Mesenchymal stem cell (in vitro differentiated cells and primary cell): ENCODE data around the gene CHADL.

Source experiments
- DNase-seq: peaks from one replicate; pipeline ENCODE4 v3.0.0-alpha.2; 2013
- H2AFZ ChIP-seq: one replicate; pipeline ENCODE4 v1.6.1; 2013; ENCODE audit warnings: low read depth, mild to moderate bottlenecking, control low read depth, inconsistent platforms, low read length, moderate library complexity
- H2AK5ac ChIP-seq: 2 replicates; pipeline ENCODE4 v1.6.1; 2013; ENCODE audit warnings: low read length, moderate library complexity, mild to moderate bottlenecking, inconsistent platforms; ENCODE audit not compliant: severe bottlenecking
- H2BK120ac ChIP-seq: one replicate; pipeline ENCODE4 v1.6.1; 2013; ENCODE audit warnings: low read depth, mild to moderate bottlenecking, inconsistent platforms, low read length, moderate library complexity
- H2BK12ac ChIP-seq, 2 experiments: one replicate each; pipeline ENCODE4 v1.6.1; 2013; ENCODE audit warnings: inconsistent platforms in 2 of 2, low read length in 2 of 2, mild to moderate bottlenecking in 2 of 2, moderate library complexity in 2 of 2, control low read depth in 1 of 2
- H2BK15ac ChIP-seq: one replicate; pipeline ENCODE4 v1.6.1; 2013; ENCODE audit warnings: mild to moderate bottlenecking, low read depth, inconsistent platforms; ENCODE audit not compliant: poor library complexity, severe bottlenecking
- H2BK5ac ChIP-seq: 2 replicates; pipeline ENCODE4 v1.6.1; 2013; ENCODE audit warnings: low read depth, mild to moderate bottlenecking, low read length, control low read depth, inconsistent platforms; ENCODE audit not compliant: poor library complexity, severe bottlenecking
- H3K14ac ChIP-seq, 2 experiments: one replicate each; pipeline ENCODE4 v1.6.1; 2013; ENCODE audit warnings: inconsistent platforms in 2 of 2, low read length in 2 of 2, control low read depth in 1 of 2, mild to moderate bottlenecking in 1 of 2, moderate library complexity in 1 of 2
- H3K18ac ChIP-seq, 2 experiments: one replicate each; pipeline ENCODE4 v1.6.1; 2013; ENCODE audit warnings: inconsistent platforms in 2 of 2, low read length in 2 of 2, control low read depth in 1 of 2, low read depth in 1 of 2, mild to moderate bottlenecking in 1 of 2
- H3K23ac ChIP-seq, 2 experiments: one replicate each; pipeline ENCODE4 v1.6.1; 2013; ENCODE audit warnings: inconsistent platforms in 2 of 2, low read length in 2 of 2, mild to moderate bottlenecking in 2 of 2, moderate library complexity in 2 of 2, control low read depth in 1 of 2
- H3K27ac ChIP-seq: 2 replicates; pipeline ENCODE4 v1.5.1; 2013; ENCODE audit warnings: mild to moderate bottlenecking, moderate library complexity, low read length, control low read depth, inconsistent platforms; ENCODE audit not compliant: poor library complexity, severe bottlenecking
- H3K27me3 ChIP-seq, 2 experiments: 2 replicates each; pipeline versions ENCODE4 v1.6.1 to v1.7.0; 2013; ENCODE audit warnings: low read length in 2 of 2, mild to moderate bottlenecking in 2 of 2, moderate library complexity in 2 of 2, control low read depth in 1 of 2, inconsistent platforms in 1 of 2; ENCODE audit not compliant: control insufficient read depth in 1 of 2, insufficient read depth in 1 of 2
- H3K36me3 ChIP-seq, 2 experiments: 2 replicates each; pipeline versions ENCODE4 v1.6.1 to v1.7.0; 2013; ENCODE audit warnings: low read length in 2 of 2, control low read depth in 1 of 2, inconsistent platforms in 1 of 2, low read depth in 1 of 2, mild to moderate bottlenecking in 1 of 2; ENCODE audit not compliant: insufficient read depth in 2 of 2, control insufficient read depth in 1 of 2
- H3K4ac ChIP-seq, 2 experiments: one replicate each; pipeline ENCODE4 v1.6.1; 2013; ENCODE audit warnings: inconsistent platforms in 2 of 2, low read length in 2 of 2, mild to moderate bottlenecking in 2 of 2, moderate library complexity in 2 of 2, control low read depth in 1 of 2, low read depth in 1 of 2
- H3K4me1 ChIP-seq: 2 replicates; pipeline ENCODE4 v1.6.1; 2013; ENCODE audit warnings: low read depth, low read length, control low read depth; ENCODE audit not compliant: control insufficient read depth, insufficient read depth
- H3K4me2 ChIP-seq: 2 replicates; pipeline ENCODE4 v1.6.1; 2013; ENCODE audit warnings: low read length, mild to moderate bottlenecking, inconsistent platforms; ENCODE audit not compliant: poor library complexity, severe bottlenecking
- H3K4me3 ChIP-seq, 2 experiments: 2 replicates each; pipeline versions ENCODE4 v1.5.1 to v1.7.0; 2013; ENCODE audit warnings: low read length in 2 of 2, mild to moderate bottlenecking in 2 of 2, control low read depth in 1 of 2, low read depth in 1 of 2; ENCODE audit not compliant: insufficient read depth in 1 of 2
- H3K79me1 ChIP-seq: replicated peaks from 2 replicates; pipeline ENCODE4 v1.6.1; 2013; ENCODE audit warnings: mild to moderate bottlenecking, control low read depth, low read length, inconsistent platforms; ENCODE audit not compliant: poor library complexity, severe bottlenecking
- H3K9ac ChIP-seq: 2 replicates; pipeline ENCODE4 v1.7.0; 2013; ENCODE audit warnings: mild to moderate bottlenecking, low read length, moderate library complexity
- H3K9me3 ChIP-seq: 2 replicates; pipeline ENCODE4 v1.7.0; 2013; ENCODE audit warnings: mild to moderate bottlenecking, low read length; ENCODE audit not compliant: control insufficient read depth
- H4K8ac ChIP-seq: one replicate; pipeline ENCODE4 v1.6.1; 2013; ENCODE audit warnings: inconsistent platforms, mild to moderate bottlenecking, low read length, moderate library complexity
- H4K91ac ChIP-seq: one replicate; pipeline ENCODE4 v1.6.1; 2013; ENCODE audit warnings: mild to moderate bottlenecking, low read length, inconsistent platforms
- WGBS: methylation state at CpG from one replicate; pipeline ENCODE4 v1.1.7; 2013; ENCODE audit warnings: mixed read lengths; 5-methylcytosine and 5-hydroxymethylcytosine counted together

CHADL gene

GRCh38 chr22:41204992-41205900 lies 35.5 kb downstream of the CHADL start, which contains the start of gene L3MBTL2:
TSS of gene L3MBTL2 (plus strand) at chr22:41205312. CDS start at chr22:41205363, 51 bp downstream.
- Histone ChIP-seq H2BK15ac (no peak within 1 kb of the TSS), H3K79me1 (peaks cover 16% of the 10 kb centered on the region), H2BK12ac (no peak within 1 kb of the TSS), H2BK120ac (no peak within 1 kb of the TSS), H3K9ac (peak within 1 kb of the TSS; percentile 97), H4K8ac (peak within 1 kb of the TSS; percentile 78), H4K91ac (peak within 1 kb of the TSS; percentile 64), H3K14ac (peak within 1 kb of the TSS in 1 of 2 experiments; percentile 82), H3K4me3 (peak within 1 kb of the TSS; percentile 72 to 90), H3K27ac (peak within 1 kb of the TSS; percentile 62), H3K4me2 (peak within 1 kb of the TSS; percentile 63), H3K36me3 (peaks cover 3 to 11% of the 10 kb centered on the region in 2 experiments), H2AK5ac (no peak within 1 kb of the TSS), H2BK5ac (no peak within 1 kb of the TSS), H3K9me3 (no peaks in the 10 kb centered on the region), H3K27me3 (peaks cover 6 to 10% of the 10 kb centered on the region in 2 experiments), H3K18ac (peak within 1 kb of the TSS; percentile 69 to 79), H3K4ac (peak within 1 kb of the TSS; percentile 12 to 20), H3K23ac (no peak within 1 kb of the TSS), H2AFZ (peak within 1 kb of the TSS; percentile 49), H3K4me1 (peaks cover 4% of the 10 kb centered on the region)
- 5% methylated on average over 46 of the region's 47 CpGs for WGBS
- DNase-seq = peak; percentile 97

GRCh38 chr22:41204066-41204465 lies 36.7 kb downstream of the CHADL start:
- H2BK5ac ChIP-seq = no peak overlapping the region
- no peak overlapping the region for H3K4ac ChIP-seq
- no peaks in the 10 kb centered on the region for H3K9me3 ChIP-seq
- no peak overlapping the region for H3K27ac ChIP-seq
- H3K36me3 ChIP-seq = peaks cover 0 to 4% of the 10 kb centered on the region in 2 experiments
- H3K4me3 ChIP-seq = no peak overlapping the region
- peaks cover 4% of the 10 kb centered on the region for H3K4me1 ChIP-seq
- no peak overlapping the region for H3K14ac ChIP-seq
- peaks cover 12% of the 10 kb centered on the region for H3K79me1 ChIP-seq
- no peak overlapping the region for H4K8ac ChIP-seq
- no peak overlapping the region for H4K91ac ChIP-seq
- no peak overlapping the region for H2BK12ac ChIP-seq
- no peak overlapping the region for H2BK120ac ChIP-seq
- no peak for DNase-seq
- no peak overlapping the region for H3K9ac ChIP-seq
- H2AFZ ChIP-seq = no peak overlapping the region
- no peak overlapping the region for H3K4me2 ChIP-seq
- no peak overlapping the region for H3K18ac ChIP-seq
- no peak overlapping the region for H3K23ac ChIP-seq
- no peak overlapping the region for H2AK5ac ChIP-seq
- no peak overlapping the region for H2BK15ac ChIP-seq
- peaks cover 6 to 19% of the 10 kb centered on the region in 2 experiments for H3K27me3 ChIP-seq
- WGBS = 70% methylated on average over 4 of the region's 6 CpGs

GRCh38 chr22:41203118-41203517 lies 37.6 kb downstream of the CHADL start:
- Histone ChIP-seq H3K27me3 (peaks cover 6 to 19% of the 10 kb centered on the region in 2 experiments), H3K14ac (no peak overlapping the region), H2AK5ac (no peak overlapping the region), H2BK120ac (no peak overlapping the region), H3K4me2 (no peak overlapping the region), H3K4me3 (no peak overlapping the region), H3K4ac (no peak overlapping the region), H2BK5ac (no peak overlapping the region), H3K9ac (no peak overlapping the region), H2BK15ac (no peak overlapping the region), H4K8ac (no peak overlapping the region), H3K18ac (no peak overlapping the region), H3K4me1 (peaks cover 9% of the 10 kb centered on the region), H3K27ac (no peak overlapping the region), H3K36me3 (peaks cover 0 to 4% of the 10 kb centered on the region in 2 experiments), H3K23ac (no peak overlapping the region), H2BK12ac (no peak overlapping the region), H3K79me1 (peaks cover 10% of the 10 kb centered on the region), H2AFZ (no peak overlapping the region), H3K9me3 (no peaks in the 10 kb centered on the region), H4K91ac (no peak overlapping the region)
- no peak for DNase-seq
- WGBS = 92% methylated on average over 2 of the region's 2 CpGs

- Histone ChIP-seq H4K91ac (no peak overlapping the region), H4K8ac (no peak overlapping the region), H3K4me3 (no peak overlapping the region), H2AFZ (no peak overlapping the region), H3K18ac (no peak overlapping the region), H3K9me3 (no peaks in the 10 kb centered on the region), H2BK15ac (no peak overlapping the region), H3K4me1 (peaks cover 12% of the 10 kb centered on the region), H3K27me3 (peaks cover 6 to 19% of the 10 kb centered on the region in 2 experiments), H3K27ac (no peak overlapping the region), H3K9ac (no peak overlapping the region), H3K4ac (no peak overlapping the region), H2AK5ac (no peak overlapping the region), H3K14ac (no peak overlapping the region), H2BK12ac (no peak overlapping the region), H2BK120ac (no peak overlapping the region), H3K36me3 (no peaks in the 10 kb centered on the region), H3K4me2 (no peak overlapping the region), H2BK5ac (no peak overlapping the region), H3K79me1 (peaks cover 4% of the 10 kb centered on the region), H3K23ac (no peak overlapping the region)
- WGBS = 90% methylated on average over 10 of the region's 10 CpGs
- no peak for DNase-seq
Observed at GRCh38 chr22:41201141-41201540, 39.6 kb downstream of the CHADL start.
